ENCODE results near the gene ARAP2.

DNA sequence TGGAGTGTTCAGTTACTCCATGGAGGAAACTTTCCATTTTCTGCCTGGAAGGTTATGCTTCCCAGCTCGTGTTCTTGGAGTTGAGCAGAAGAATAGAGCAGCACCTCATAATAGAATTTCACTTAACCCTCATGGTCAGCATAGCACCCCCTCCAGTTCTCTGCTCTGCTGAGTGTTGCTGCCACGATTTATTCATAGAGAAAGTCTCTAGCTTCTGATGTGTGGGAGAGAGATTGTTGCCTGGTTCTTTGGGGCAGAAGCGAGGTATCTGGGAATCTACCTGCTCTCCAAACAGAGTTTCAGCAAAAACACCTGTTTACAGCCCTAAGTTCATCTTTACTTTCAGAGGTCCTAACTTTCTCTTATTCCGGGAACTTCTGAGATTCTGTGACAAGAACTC, 33.2 kb upstream of the ARAP2 start:
- TF ChIP-seq, protein P1, sequence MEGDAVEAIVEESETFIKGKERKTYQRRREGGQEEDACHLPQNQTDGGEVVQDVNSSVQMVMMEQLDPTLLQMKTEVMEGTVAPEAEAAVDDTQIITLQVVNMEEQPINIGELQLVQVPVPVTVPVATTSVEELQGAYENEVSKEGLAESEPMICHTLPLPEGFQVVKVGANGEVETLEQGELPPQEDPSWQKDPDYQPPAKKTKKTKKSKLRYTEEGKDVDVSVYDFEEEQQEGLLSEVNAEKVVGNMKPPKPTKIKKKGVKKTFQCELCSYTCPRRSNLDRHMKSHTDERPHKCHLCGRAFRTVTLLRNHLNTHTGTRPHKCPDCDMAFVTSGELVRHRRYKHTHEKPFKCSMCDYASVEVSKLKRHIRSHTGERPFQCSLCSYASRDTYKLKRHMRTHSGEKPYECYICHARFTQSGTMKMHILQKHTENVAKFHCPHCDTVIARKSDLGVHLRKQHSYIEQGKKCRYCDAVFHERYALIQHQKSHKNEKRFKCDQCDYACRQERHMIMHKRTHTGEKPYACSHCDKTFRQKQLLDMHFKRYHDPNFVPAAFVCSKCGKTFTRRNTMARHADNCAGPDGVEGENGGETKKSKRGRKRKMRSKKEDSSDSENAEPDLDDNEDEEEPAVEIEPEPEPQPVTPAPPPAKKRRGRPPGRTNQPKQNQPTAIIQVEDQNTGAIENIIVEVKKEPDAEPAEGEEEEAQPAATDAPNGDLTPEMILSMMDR (IDR thresholded peaks at IDR 0.05; ENCODE audit: borderline replicate concordance, extremely low read depth, low read length, poor library complexity, severe bottlenecking), result no peak
- no peak for TF ChIP-seq EZH2 (IDR thresholded peaks at IDR 0.05; ENCODE audit: borderline replicate concordance, low read depth, low read length, severe bottlenecking)

All from DND-41 (cell line).